WTC11 (cell line): Measurements from ENCODE around the gene MAPK9. TPM values are rescaled to one million over a fixed set of nuclear protein-coding genes. Genes with fewer than 3 reads are reported as not detected.

Experiments
- ATAC-seq: fragments of 200-7000 bp; cut with Tn5 transposase; 2 replicates; pipeline ENCODE4 v1.10.0; 2021; ENCODE audit warnings: mild to moderate bottlenecking, moderate library complexity
- CTCF ChIA-PET: fragments of 300-600 bp; sonication (Branson Sonifier 250); formaldehyde crosslinking; loops from one replicate; lab custom pipeline; 2021; ENCODE audit warnings: antibody characterized with exemption; lab: Charles Lee
- POLR2A ChIA-PET: fragments of 350-600 bp; sonication (Branson Sonifier 250); formaldehyde crosslinking; loops from one replicate; lab custom pipeline; 2021; ENCODE audit warnings: antibody characterized with exemption; lab: Charles Lee
- DNase-seq: peaks from one replicate; pipeline ENCODE4 v3.0.0; 2021; ENCODE audit warnings: low spot score
- H3K27ac Mint-ChIP-seq: 2 replicates; pipeline ENCODE4 v1.8.0; 2021; ENCODE audit warnings: mixed read lengths
- H3K27me3 Mint-ChIP-seq: 2 replicates; pipeline ENCODE4 v1.8.0; 2021; ENCODE audit warnings: low read depth, mild to moderate bottlenecking, moderate library complexity, mixed read lengths
- H3K36me3 Mint-ChIP-seq: 2 replicates; pipeline ENCODE4 v1.8.0; 2021; ENCODE audit warnings: mixed read lengths
- H3K4me1 Mint-ChIP-seq: 2 replicates; pipeline ENCODE4 v1.8.0; 2022; ENCODE audit warnings: mixed read lengths
- H3K4me3 Mint-ChIP-seq: 2 replicates; pipeline ENCODE4 v1.8.0; 2021; ENCODE audit warnings: mild to moderate bottlenecking, moderate library complexity, mixed read lengths
- H3K9me3 Mint-ChIP-seq: 2 replicates; pipeline ENCODE4 v1.8.0; 2021; ENCODE audit warnings: mixed read lengths
- CREM ChIP-seq: sonication (generic); formaldehyde crosslinking; IDR thresholded peaks from 2 replicates; pipeline ENCODE4 v1.8.1; 2022; ENCODE audit warnings: mild to moderate bottlenecking, missing genetic modification reagents, moderate library complexity
- EMX1 ChIP-seq: fragments of 250-450 bp; sonication (Bioruptor Pico); IDR thresholded peaks from 2 replicates; pipeline ENCODE4 v1.8.0; 2021; ENCODE audit warnings: mild to moderate bottlenecking
- FOXK1 ChIP-seq: sonication (generic); formaldehyde crosslinking; IDR thresholded peaks from 2 replicates; pipeline ENCODE4 v1.8.0; 2022; ENCODE audit warnings: mild to moderate bottlenecking, moderate library complexity, missing genetic modification reagents
- FOXP1 ChIP-seq: sonication (generic); formaldehyde crosslinking; IDR thresholded peaks from 2 replicates; pipeline ENCODE4 v1.8.0; 2022; ENCODE audit warnings: missing genetic modification reagents, mild to moderate bottlenecking, moderate library complexity, borderline replicate concordance
- JUN ChIP-seq: sonication (generic); formaldehyde crosslinking; IDR thresholded peaks from 2 replicates; pipeline ENCODE4 v1.8.0; 2023; ENCODE audit warnings: mild to moderate bottlenecking, missing genetic modification reagents
- NFATC4 ChIP-seq: fragments of 250-450 bp; sonication (Bioruptor Pico); IDR thresholded peaks from 2 replicates; pipeline ENCODE4 v1.9.0; 2021; ENCODE audit warnings: mild to moderate bottlenecking
- NFYB ChIP-seq: sonication (generic); formaldehyde crosslinking; conservative IDR thresholded peaks from 2 replicates; pipeline ENCODE4 v1.8.0; 2022; ENCODE audit warnings: low read depth, missing genetic modification reagents
- NR2C2 ChIP-seq: sonication (generic); formaldehyde crosslinking; IDR thresholded peaks from 2 replicates; pipeline ENCODE4 v1.8.0; 2022; ENCODE audit warnings: mild to moderate bottlenecking, missing genetic modification reagents
- RELA ChIP-seq: sonication (generic); formaldehyde crosslinking; IDR thresholded peaks from 2 replicates; pipeline ENCODE4 v1.8.1; 2022; ENCODE audit warnings: missing genetic modification reagents, mild to moderate bottlenecking, borderline replicate concordance
- ZNF138 ChIP-seq: sonication (generic); formaldehyde crosslinking; conservative IDR thresholded peaks from 2 replicates; pipeline ENCODE4 v1.8.1; 2022; ENCODE audit warnings: mild to moderate bottlenecking, moderate library complexity, missing genetic modification reagents
- total RNA-seq: library from RNA; stranded (reverse); gene quantifications from 3 replicates; pipeline ENCODE4 v1.2.3, GENCODE V29; 2021
- TF ChIP-seq, protein P1 (sequence below): fragments of 250-450 bp; sonication (Bioruptor Pico); IDR thresholded peaks from 2 replicates; pipeline ENCODE4 v2.1.2; 2022; ENCODE audit warnings: mild to moderate bottlenecking, moderate library complexity
- TF ChIP-seq, protein P2 (sequence below): sonication (generic); formaldehyde crosslinking; IDR thresholded peaks from 2 replicates; pipeline ENCODE4 v1.8.1; 2023; ENCODE audit warnings: mild to moderate bottlenecking, missing genetic modification reagents
- TF ChIP-seq, protein P3 (sequence below): sonication (generic); formaldehyde crosslinking; IDR thresholded peaks from 2 replicates; pipeline ENCODE4 v1.8.1; 2022; ENCODE audit warnings: low read depth, mild to moderate bottlenecking, moderate library complexity, missing genetic modification reagents, borderline replicate concordance
- TF ChIP-seq, protein P4 (sequence below): sonication (generic); formaldehyde crosslinking; IDR thresholded peaks from 2 replicates; pipeline ENCODE4 v1.8.0; 2022; ENCODE audit warnings: mild to moderate bottlenecking, missing genetic modification reagents
- TF ChIP-seq, protein P5 (sequence below): sonication (generic); formaldehyde crosslinking; IDR thresholded peaks from 2 replicates; pipeline ENCODE4 v1.8.1; 2023; ENCODE audit warnings: mild to moderate bottlenecking, missing genetic modification reagents, moderate library complexity
- TF ChIP-seq, protein P6 (sequence below): sonication (generic); formaldehyde crosslinking; IDR thresholded peaks from 2 replicates; pipeline ENCODE4 v1.8.1; 2023; ENCODE audit warnings: mild to moderate bottlenecking, missing genetic modification reagents, moderate library complexity
- TF ChIP-seq, protein P7 (sequence below): sonication (generic); formaldehyde crosslinking; IDR thresholded peaks from 2 replicates; pipeline ENCODE4 v1.8.1; 2022; ENCODE audit warnings: missing genetic modification reagents, borderline replicate concordance
- TF ChIP-seq, protein P8 (sequence below): fragments of 250-450 bp; sonication (Bioruptor Pico); IDR thresholded peaks from 2 replicates; pipeline ENCODE4 v1.8.0; 2021; ENCODE audit warnings: mild to moderate bottlenecking

The MAPK9 gene
- total RNA-seq, 1 experiment from 2014 or later = 42.9 TPM

DNA sequence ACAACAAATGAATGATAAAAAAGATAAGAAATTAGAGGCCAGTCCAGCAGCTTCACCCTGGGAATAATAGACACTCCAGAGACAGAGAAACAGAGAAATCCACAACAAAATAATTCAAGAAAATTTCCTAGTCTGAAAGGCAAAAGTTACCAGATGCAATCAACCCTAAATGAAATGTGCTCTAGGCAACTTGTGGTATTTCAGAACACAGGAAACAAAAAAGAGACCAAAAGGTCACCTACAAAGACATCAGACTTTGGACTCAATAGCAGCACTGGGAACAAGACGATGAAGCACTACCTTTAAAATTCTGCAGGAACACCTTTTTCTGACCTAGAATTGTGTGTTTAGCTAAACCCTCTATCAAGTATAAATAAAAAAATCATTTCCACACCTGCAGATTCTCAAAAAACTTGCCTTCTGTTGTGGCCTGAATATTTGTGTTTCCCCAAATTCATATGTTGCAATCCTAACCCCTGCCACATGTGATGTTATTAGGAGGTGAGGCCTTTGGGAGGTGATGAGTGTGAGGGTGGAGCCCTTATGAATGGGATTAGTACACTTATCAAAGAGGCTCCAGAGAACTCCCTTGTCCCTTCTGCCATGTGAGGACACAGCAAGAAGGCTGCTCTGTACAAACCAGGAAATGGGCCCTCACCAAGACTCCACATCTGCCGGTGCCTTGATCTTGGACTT, 5.9 kb upstream of the MAPK9 start (continued):
- TF ChIP-seq, protein P1, sequence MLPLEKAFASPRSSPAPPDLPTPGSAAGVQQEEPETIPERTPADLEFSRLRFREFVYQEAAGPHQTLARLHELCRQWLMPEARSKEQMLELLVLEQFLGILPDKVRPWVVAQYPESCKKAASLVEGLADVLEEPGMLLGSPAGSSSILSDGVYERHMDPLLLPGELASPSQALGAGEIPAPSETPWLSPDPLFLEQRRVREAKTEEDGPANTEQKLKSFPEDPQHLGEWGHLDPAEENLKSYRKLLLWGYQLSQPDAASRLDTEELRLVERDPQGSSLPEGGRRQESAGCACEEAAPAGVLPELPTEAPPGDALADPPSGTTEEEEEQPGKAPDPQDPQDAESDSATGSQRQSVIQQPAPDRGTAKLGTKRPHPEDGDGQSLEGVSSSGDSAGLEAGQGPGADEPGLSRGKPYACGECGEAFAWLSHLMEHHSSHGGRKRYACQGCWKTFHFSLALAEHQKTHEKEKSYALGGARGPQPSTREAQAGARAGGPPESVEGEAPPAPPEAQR (CRISPR knock-in tag) = no peak

DNA sequence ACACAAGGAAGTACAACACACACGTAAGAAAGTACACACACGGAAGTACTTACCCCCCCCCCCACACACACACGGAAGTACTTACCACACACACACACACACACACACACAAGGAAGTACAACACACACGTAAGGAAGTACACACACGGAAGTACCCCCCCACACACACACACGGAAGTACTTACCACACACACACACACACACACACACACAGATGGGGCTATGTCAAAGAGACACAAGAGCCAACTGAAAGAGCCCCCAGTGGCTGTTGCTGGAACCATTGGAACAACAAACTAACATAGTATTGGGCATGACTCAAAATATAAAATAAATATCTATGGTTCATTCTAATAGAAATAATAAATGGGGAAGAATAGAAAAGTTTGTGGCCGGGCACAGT, 4.9 kb upstream of the MAPK9 start:
- ChIA-PET POLR2A (no interaction called here), CTCF (interaction anchor here (1.5 to 4.6 kb wide), 4 partner anchors 18 to 95 kb away, joined by 5 to 65 read pairs (median 12); no protein-coding TSS in a partner anchor)
- DNase-seq (no peak), ATAC-seq (no peak)
- Mint-ChIP-seq H3K9me3 (no peaks in the 10 kb centered on the region), H3K27ac (no peak overlapping the region), H3K36me3 (peaks cover 18% of the 10 kb centered on the region), H3K27me3 (no peaks in the 10 kb centered on the region; the same call in 1 of the 2 replicates), H3K4me1 (peaks cover 34% of the 10 kb centered on the region), H3K4me3 (no peak overlapping the region)
- TF ChIP-seq JUN (CRISPR knock-in tag) (no peak), FOXP1 (no peak)
- TF ChIP-seq, protein P2, sequence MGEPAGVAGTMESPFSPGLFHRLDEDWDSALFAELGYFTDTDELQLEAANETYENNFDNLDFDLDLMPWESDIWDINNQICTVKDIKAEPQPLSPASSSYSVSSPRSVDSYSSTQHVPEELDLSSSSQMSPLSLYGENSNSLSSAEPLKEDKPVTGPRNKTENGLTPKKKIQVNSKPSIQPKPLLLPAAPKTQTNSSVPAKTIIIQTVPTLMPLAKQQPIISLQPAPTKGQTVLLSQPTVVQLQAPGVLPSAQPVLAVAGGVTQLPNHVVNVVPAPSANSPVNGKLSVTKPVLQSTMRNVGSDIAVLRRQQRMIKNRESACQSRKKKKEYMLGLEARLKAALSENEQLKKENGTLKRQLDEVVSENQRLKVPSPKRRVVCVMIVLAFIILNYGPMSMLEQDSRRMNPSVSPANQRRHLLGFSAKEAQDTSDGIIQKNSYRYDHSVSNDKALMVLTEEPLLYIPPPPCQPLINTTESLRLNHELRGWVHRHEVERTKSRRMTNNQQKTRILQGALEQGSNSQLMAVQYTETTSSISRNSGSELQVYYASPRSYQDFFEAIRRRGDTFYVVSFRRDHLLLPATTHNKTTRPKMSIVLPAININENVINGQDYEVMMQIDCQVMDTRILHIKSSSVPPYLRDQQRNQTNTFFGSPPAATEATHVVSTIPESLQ (CRISPR knock-in tag) = no peak
- TF ChIP-seq, protein P3, sequence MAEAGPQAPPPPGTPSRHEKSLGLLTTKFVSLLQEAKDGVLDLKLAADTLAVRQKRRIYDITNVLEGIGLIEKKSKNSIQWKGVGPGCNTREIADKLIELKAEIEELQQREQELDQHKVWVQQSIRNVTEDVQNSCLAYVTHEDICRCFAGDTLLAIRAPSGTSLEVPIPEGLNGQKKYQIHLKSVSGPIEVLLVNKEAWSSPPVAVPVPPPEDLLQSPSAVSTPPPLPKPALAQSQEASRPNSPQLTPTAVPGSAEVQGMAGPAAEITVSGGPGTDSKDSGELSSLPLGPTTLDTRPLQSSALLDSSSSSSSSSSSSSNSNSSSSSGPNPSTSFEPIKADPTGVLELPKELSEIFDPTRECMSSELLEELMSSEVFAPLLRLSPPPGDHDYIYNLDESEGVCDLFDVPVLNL (CRISPR knock-in tag) = no peak

DNA sequence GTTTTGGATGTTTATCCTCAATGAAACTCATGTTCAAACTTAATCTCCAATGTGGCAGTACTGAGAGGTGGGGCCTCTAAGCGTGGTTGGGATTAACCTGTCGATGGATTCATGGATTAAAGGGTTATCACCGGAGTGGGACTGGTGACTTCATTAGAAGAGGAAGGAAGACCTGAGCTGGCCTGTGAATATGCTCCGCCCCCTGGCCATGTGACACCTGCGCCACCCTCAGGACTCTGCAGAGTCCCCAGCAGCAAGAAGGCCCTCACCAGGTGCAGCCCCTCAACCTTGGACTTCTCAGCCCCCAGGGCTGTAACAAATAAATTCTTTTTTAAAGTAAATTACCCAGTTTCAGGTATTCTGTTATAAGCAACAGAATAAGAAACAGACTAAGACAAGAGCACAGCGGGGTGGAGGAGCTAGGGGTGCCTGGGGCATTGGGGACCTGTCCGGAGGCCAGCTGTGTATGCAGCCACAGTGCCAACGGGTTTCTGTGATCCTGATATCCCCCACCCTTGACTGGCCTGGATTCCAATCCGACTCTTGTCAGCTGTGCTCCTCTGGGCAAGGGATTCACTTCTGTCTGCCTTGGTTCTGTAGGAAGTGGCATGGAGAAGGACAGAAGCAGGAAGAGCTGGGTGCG, 3.2 kb upstream of the MAPK9 start:
- H3K9me3 Mint-ChIP-seq = no peaks in the 10 kb centered on the region
- ATAC-seq = no peak
- ChIA-PET POLR2A (interaction anchor here (0.6 to 1.4 kb wide), 2 partner anchors 21 to 187 kb away, joined by 3 read pairs; no protein-coding TSS in a partner anchor), CTCF (interaction anchor here (0.6 to 4.7 kb wide), 11 partner anchors 10 to 324 kb away, joined by 3 to 65 read pairs (median 7); no protein-coding TSS in a partner anchor)
- DNase-seq = no peak
- H3K4me1 Mint-ChIP-seq = peaks cover 44% of the 10 kb centered on the region
- no peak overlapping the region for H3K27ac Mint-ChIP-seq
- no peaks in the 10 kb centered on the region; the same call in 1 of the 2 replicates for H3K27me3 Mint-ChIP-seq
- no peak for TF ChIP-seq EMX1 (CRISPR knock-in tag)
- TF ChIP-seq, protein P4, sequence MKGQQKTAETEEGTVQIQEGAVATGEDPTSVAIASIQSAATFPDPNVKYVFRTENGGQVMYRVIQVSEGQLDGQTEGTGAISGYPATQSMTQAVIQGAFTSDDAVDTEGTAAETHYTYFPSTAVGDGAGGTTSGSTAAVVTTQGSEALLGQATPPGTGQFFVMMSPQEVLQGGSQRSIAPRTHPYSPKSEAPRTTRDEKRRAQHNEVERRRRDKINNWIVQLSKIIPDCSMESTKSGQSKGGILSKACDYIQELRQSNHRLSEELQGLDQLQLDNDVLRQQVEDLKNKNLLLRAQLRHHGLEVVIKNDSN (CRISPR knock-in tag) = peak; percentile 41; the same call in 1 of the 2 replicates
- TF ChIP-seq NFYB = no peak
- TF ChIP-seq, protein P5, sequence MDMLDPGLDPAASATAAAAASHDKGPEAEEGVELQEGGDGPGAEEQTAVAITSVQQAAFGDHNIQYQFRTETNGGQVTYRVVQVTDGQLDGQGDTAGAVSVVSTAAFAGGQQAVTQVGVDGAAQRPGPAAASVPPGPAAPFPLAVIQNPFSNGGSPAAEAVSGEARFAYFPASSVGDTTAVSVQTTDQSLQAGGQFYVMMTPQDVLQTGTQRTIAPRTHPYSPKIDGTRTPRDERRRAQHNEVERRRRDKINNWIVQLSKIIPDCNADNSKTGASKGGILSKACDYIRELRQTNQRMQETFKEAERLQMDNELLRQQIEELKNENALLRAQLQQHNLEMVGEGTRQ (CRISPR knock-in tag) = peak; percentile 60
- no peak for TF ChIP-seq RELA (CRISPR knock-in tag)
- H3K4me3 Mint-ChIP-seq = no peak overlapping the region
- H3K36me3 Mint-ChIP-seq = peaks cover 4% of the 10 kb centered on the region; the same call in 1 of the 2 replicates

DNA sequence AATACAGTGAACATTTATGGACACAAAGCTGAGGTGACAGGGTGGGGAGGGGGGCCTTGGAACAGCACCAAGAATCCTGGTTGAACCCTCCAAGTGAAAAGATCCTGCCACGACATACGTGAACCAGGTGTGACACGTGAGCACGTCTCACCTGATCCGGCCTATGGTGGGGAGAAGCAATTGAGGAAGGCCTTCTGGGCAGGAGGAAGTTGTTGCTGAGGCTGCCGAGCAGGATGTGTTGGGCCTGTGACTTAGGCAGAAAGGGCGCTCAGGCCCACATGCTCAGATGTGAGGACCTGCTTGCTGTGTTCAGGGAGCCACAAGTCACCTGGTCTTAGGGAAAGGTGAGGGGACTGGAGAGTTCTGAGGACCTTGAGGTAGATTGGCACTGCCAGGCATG, 2.5 kb upstream of the MAPK9 start:
- H3K4me1 Mint-ChIP-seq = peaks cover 51% of the 10 kb centered on the region
- POLR2A ChIA-PET = interaction anchor here (0.6 to 1.4 kb wide), 3 partner anchors 22 to 1701 kb away, joined by 3 to 4 read pairs (median 4); no protein-coding TSS in a partner anchor
- CTCF ChIA-PET = interaction anchor here (1.5 to 4.7 kb wide), 8 partner anchors 10 to 325 kb away, joined by 4 to 65 read pairs (median 12); no protein-coding TSS in a partner anchor
- no peaks in the 10 kb centered on the region; the same call in 1 of the 2 replicates for H3K27me3 Mint-ChIP-seq
- DNase-seq (no peak), ATAC-seq (no peak)
- no peak overlapping the region for H3K4me3 Mint-ChIP-seq
- no peaks in the 10 kb centered on the region for H3K9me3 Mint-ChIP-seq
- peaks cover 4% of the 10 kb centered on the region; the same call in 1 of the 2 replicates for H3K36me3 Mint-ChIP-seq
- H3K27ac Mint-ChIP-seq = no peak overlapping the region
- TF ChIP-seq NFATC4 (CRISPR knock-in tag) = no peak
- no peak for TF ChIP-seq FOXK1 (CRISPR knock-in tag)
- TF ChIP-seq, protein P6, sequence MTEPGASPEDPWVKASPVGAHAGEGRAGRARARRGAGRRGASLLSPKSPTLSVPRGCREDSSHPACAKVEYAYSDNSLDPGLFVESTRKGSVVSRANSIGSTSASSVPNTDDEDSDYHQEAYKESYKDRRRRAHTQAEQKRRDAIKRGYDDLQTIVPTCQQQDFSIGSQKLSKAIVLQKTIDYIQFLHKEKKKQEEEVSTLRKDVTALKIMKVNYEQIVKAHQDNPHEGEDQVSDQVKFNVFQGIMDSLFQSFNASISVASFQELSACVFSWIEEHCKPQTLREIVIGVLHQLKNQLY (CRISPR knock-in tag) = no peak
- no peak for TF ChIP-seq NR2C2 (CRISPR knock-in tag)
- TF ChIP-seq CREM (CRISPR knock-in tag) = no peak
- TF ChIP-seq, protein P7, sequence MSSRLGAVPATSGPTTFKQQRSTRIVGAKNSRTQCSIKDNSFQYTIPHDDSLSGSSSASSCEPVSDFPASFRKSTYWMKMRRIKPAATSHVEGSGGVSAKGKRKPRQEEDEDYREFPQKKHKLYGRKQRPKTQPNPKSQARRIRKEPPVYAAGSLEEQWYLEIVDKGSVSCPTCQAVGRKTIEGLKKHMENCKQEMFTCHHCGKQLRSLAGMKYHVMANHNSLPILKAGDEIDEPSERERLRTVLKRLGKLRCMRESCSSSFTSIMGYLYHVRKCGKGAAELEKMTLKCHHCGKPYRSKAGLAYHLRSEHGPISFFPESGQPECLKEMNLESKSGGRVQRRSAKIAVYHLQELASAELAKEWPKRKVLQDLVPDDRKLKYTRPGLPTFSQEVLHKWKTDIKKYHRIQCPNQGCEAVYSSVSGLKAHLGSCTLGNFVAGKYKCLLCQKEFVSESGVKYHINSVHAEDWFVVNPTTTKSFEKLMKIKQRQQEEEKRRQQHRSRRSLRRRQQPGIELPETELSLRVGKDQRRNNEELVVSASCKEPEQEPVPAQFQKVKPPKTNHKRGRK (CRISPR knock-in tag) = no peak
- TF ChIP-seq ZNF138 (CRISPR knock-in tag) = no peak
- TF ChIP-seq, protein P8, sequence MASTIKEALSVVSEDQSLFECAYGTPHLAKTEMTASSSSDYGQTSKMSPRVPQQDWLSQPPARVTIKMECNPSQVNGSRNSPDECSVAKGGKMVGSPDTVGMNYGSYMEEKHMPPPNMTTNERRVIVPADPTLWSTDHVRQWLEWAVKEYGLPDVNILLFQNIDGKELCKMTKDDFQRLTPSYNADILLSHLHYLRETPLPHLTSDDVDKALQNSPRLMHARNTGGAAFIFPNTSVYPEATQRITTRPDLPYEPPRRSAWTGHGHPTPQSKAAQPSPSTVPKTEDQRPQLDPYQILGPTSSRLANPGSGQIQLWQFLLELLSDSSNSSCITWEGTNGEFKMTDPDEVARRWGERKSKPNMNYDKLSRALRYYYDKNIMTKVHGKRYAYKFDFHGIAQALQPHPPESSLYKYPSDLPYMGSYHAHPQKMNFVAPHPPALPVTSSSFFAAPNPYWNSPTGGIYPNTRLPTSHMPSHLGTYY (CRISPR knock-in tag) = no peak
